ENCODE data around the gene ZEB2.

The ZEB2 gene

DNA sequence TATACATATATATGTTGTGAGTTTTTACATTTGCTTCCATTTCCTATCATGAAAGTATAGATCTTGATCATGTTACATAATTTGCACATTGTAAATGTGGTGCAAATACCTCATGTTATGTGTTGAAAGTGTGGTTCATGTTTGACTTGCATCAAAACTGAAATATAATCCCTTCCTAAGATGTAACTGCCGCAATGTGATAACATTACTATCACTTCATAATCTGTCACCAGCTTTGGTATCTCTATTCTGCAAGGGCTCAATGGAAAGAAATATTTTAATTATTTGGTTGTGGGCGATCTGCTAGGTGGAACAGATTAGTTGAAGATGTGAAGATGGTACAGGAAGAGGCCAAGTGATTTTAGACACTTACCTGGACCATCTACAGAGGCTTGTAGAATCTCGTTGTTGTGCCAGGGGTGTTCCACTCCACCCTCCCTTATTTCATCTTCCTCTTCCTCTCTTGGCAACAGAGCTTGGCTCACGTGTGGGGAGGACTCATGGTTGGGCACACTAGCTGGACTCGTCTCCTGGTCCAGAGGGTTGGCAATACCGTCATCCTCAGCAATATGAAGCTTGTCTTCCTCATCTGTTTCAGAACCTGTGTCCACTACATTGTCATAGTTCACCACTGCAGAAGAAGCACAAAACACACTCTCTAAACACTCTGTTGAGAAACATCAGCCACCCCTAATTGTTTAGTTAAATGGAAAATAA lies 90.4 kb downstream of the ZEB2 start:
- TF ChIP-seq CTCF (IDR thresholded peaks at IDR 0.05; ENCODE audit: insufficient read depth, low read length, poor library complexity, severe bottlenecking): no peak
- no peaks in the 10 kb centered on the region for H3K36me3 ChIP-seq (ENCODE audit: control insufficient read depth, insufficient read depth, low read length)
- no peak overlapping the region for H3K4me3 ChIP-seq (replicated peaks; ENCODE audit: low read depth, low read length)
- no peak for DNase-seq (ENCODE audit: extremely low read depth, insufficient read length)
- no peaks in the 10 kb centered on the region; the same call in 1 of the 2 replicates for H3K27me3 ChIP-seq (replicated peaks; ENCODE audit: control insufficient read depth, insufficient read depth, low read length)

GRCh38 chr2:144426981-144427479 lies 92.9 kb downstream of the ZEB2 start:
- Histone ChIP-seq H3K36me3 (ENCODE audit: control insufficient read depth, insufficient read depth, low read length) (no peaks in the 10 kb centered on the region), H3K4me3 (replicated peaks; ENCODE audit: low read depth, low read length) (no peak overlapping the region), H3K27me3 (replicated peaks; ENCODE audit: control insufficient read depth, insufficient read depth, low read length) (no peaks in the 10 kb centered on the region; the same call in 1 of the 2 replicates)
- TF ChIP-seq CTCF (IDR thresholded peaks at IDR 0.05; ENCODE audit: insufficient read depth, low read length, poor library complexity, severe bottlenecking): no peak
- no peak for DNase-seq (ENCODE audit: extremely low read depth, insufficient read length)

GRCh38 chr2:144426355-144426754 lies 93.6 kb downstream of the ZEB2 start:
- TF ChIP-seq CTCF (IDR thresholded peaks at IDR 0.05; ENCODE audit: insufficient read depth, low read length, poor library complexity, severe bottlenecking): no peak
- no peaks in the 10 kb centered on the region; the same call in 1 of the 2 replicates for H3K27me3 ChIP-seq (replicated peaks; ENCODE audit: control insufficient read depth, insufficient read depth, low read length)
- no peak for DNase-seq (ENCODE audit: extremely low read depth, insufficient read length)
- no peaks in the 10 kb centered on the region for H3K36me3 ChIP-seq (ENCODE audit: control insufficient read depth, insufficient read depth, low read length)
- no peak overlapping the region for H3K4me3 ChIP-seq (replicated peaks; ENCODE audit: low read depth, low read length)

DNA sequence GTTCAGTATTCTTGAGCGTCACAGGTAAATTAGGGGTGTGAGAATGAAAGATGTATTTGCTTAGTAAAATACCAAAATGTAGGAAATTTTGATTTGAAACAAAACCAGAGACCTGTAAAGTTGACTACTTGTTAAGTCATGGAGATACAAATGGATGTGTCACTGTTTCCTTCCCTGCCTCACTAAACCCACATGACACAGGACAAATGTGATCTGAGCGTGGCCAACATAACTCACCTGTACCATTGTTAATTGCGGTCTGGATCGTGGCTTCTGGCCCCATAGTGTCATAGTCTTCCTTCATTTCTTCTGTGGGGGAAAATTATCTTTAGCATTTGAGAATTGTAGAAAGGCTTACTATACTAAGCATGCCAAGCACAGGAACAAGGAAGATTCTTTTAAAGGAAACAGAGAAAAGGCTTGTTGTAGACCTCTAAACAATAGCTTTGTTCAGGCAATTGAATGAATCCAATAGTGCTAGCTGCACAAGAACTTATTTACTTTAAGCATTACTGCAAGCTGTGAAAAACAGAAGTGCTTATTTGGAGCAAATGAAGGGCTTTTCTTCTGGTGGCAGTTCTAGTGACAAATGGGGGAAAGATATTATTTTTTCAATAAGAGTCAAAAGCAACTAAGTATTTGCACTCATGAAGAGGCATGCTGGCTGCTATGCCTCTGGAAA lies 95.2 kb downstream of the ZEB2 start:
- no peak for DNase-seq (ENCODE audit: extremely low read depth, insufficient read length)
- H3K4me3 ChIP-seq (replicated peaks; ENCODE audit: low read depth, low read length): no peak overlapping the region
- no peaks in the 10 kb centered on the region for H3K36me3 ChIP-seq (ENCODE audit: control insufficient read depth, insufficient read depth, low read length)
- TF ChIP-seq CTCF (IDR thresholded peaks at IDR 0.05; ENCODE audit: insufficient read depth, low read length, poor library complexity, severe bottlenecking): no peak
- no peaks in the 10 kb centered on the region; the same call in 1 of the 2 replicates for H3K27me3 ChIP-seq (replicated peaks; ENCODE audit: control insufficient read depth, insufficient read depth, low read length)

- Histone ChIP-seq H3K36me3 (ENCODE audit: control insufficient read depth, insufficient read depth, low read length) (no peaks in the 10 kb centered on the region), H3K4me3 (replicated peaks; ENCODE audit: low read depth, low read length) (no peak overlapping the region), H3K27me3 (replicated peaks; ENCODE audit: control insufficient read depth, insufficient read depth, low read length) (no peaks in the 10 kb centered on the region)
- DNase-seq (ENCODE audit: extremely low read depth, insufficient read length): no peak
- TF ChIP-seq CTCF (IDR thresholded peaks at IDR 0.05; ENCODE audit: insufficient read depth, low read length, poor library complexity, severe bottlenecking): no peak
Measured at GRCh38 chr2:144421606-144422510, 98.1 kb downstream of the ZEB2 start.
